ENCODE measurements around the gene NPAS3.

NPAS3 gene

GRCh38 chr14:33126433-33126832, 187.8 kb downstream of the NPAS3 start:
- H3K4me3 ChIP-seq (ENCODE audit: low read depth, low read length): no peak overlapping the region
- no peak for DNase-seq (ENCODE audit: low read depth)

- H3K4me3 ChIP-seq (ENCODE audit: low read depth, low read length): no peak overlapping the region
- DNase-seq (ENCODE audit: low read depth): no peak
These were observed 188.9 kb downstream of the NPAS3 start for GRCh38 chr14:33127531-33127930.

- no peak overlapping the region for H3K4me3 ChIP-seq (ENCODE audit: low read depth, low read length)
- DNase-seq (ENCODE audit: low read depth): no peak
These were observed 193.1 kb downstream of the NPAS3 start for GRCh38 chr14:33131801-33132200.

- no peak overlapping the region for H3K4me3 ChIP-seq (ENCODE audit: low read depth, low read length)
- no peak for DNase-seq (ENCODE audit: low read depth)
These were observed 195.5 kb downstream of the NPAS3 start for GRCh38 chr14:33134162-33134561.

- no peak for DNase-seq (ENCODE audit: low read depth)
- H3K4me3 ChIP-seq (ENCODE audit: low read depth, low read length): no peak overlapping the region
These were observed 196.3 kb downstream of the NPAS3 start for GRCh38 chr14:33134975-33135374.

DNA sequence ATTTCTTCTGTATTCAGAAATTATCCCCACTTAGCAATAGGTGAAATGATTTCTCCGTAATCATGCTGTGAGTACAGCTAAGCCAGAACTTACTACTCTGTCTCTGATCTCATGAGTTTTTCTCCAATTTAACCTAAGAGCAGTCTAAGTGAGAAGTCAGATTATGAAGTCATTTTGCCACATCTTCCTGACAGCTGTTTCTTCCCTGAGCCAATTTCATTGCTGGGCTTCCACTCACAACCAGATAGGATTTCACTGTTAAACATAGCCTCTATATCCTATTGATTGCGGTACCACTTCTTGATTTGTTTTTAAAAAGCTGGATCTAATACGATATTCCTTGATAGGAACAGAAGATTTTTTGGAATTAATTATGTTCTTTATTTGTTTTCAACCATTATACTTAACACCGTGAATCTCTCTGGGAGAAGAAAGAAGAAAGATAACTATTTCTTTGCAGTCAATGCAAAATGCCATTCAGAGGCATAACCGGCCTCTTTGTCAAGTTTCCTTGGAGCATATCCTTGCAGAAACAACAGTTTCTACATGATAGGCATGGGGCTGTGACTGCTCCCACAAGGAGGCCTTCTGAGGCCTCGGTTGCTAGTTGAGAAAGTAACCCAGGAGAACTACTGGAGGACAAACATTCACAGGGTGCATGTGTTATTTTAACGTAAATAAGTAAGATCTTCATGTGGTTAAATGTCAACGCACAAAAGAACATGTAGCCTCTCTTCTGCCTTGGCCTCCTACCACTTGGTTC, 212.2 kb downstream of the NPAS3 start:
- no peak for DNase-seq (ENCODE audit: low read depth)
- H3K4me3 ChIP-seq (ENCODE audit: low read depth, low read length): no peak overlapping the region

GRCh38 chr14:33163109-33163508, 224.4 kb downstream of the NPAS3 start:
- H3K4me3 ChIP-seq (ENCODE audit: low read depth, low read length): no peak overlapping the region
- DNase-seq (ENCODE audit: low read depth): no peak

GRCh38 chr14:33163600-33163999, 224.9 kb downstream of the NPAS3 start:
- H3K4me3 ChIP-seq (ENCODE audit: low read depth, low read length): no peak overlapping the region
- no peak for DNase-seq (ENCODE audit: low read depth)

DNA sequence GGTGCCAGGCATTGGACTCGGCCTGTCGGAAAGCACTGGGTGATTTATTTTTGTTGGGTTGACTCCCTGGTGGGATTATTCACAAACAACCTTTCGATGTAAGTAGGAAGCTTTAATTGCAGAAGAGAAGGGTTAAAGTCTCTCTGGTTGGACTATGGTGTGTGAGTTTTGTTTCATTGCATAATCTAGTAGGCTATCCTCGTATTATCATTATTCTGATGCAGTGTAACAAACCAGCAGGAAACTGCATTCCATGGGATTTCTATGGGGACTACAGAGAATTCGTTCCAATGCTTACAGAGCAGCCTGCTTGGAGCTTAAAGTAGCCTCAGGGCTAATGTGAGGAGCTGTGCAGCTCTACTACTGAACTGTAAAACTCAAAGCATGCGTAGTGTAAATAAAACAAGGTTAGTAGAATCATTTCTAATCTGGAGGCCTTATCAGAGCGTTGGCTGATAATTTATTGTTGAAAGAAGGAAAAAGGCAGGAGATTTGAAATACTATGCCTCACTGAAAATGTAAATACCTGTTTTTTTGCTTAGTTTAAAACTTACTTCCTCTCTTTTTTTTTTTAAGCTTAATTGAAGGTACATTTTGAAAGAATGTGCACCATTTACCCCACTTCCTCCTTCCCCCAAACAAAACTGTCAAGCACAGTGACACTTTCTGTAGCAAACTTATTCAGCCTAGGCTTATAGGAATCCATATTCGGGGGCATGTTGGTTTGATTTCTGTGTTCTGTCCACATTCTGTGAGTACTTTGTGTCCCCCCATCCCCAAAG, 226.7 kb downstream of the NPAS3 start:
- no peak for DNase-seq (ENCODE audit: low read depth)
- no peak overlapping the region for H3K4me3 ChIP-seq (ENCODE audit: low read depth, low read length)

DNA sequence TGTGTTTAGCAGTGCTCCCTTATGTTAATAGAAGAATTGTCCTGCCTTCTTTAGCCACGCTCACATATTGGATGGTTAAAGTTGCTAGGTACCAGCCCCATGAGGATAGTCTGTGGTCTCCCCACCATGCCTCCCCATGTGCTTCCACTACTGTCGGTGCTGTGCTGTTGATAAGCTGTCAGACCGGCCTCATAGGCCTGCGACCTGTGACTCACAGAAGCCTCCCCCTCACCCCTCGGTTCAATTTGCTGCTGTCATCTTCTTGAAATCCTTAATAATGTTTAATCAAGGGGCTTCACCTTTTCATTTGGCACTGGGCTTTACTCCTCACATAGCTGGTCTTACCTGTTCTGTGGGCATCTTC, 227.2 kb downstream of the NPAS3 start:
- no peak overlapping the region for H3K4me3 ChIP-seq (ENCODE audit: low read depth, low read length)
- DNase-seq (ENCODE audit: low read depth): no peak

DNA sequence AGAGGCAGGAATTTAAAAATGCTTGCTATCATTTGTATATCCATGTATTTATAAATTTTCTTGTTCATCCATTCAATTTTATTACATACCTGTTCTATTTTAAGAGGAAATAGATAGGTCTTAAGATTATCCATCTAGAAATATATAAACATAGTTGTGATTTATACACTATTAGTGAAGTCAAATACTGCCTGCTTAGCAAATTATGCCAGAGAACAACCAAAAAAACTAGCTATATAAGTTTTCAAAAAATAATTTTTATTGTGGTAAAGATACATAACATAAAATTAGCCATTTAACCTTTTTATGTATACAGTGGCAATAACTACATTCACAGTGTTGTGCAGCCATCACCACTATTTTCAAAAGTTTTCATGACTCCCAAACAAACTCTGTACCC, 237.3 kb downstream of the NPAS3 start:
- DNase-seq (ENCODE audit: low read depth): no peak
- H3K4me3 ChIP-seq (ENCODE audit: low read depth, low read length): no peak overlapping the region

- DNase-seq (ENCODE audit: low read depth): peak; percentile 3
- H3K4me3 ChIP-seq (ENCODE audit: low read depth, low read length): no peak overlapping the region
These were observed 245.9 kb downstream of the NPAS3 start for GRCh38 chr14:33184587-33184986.

DNA sequence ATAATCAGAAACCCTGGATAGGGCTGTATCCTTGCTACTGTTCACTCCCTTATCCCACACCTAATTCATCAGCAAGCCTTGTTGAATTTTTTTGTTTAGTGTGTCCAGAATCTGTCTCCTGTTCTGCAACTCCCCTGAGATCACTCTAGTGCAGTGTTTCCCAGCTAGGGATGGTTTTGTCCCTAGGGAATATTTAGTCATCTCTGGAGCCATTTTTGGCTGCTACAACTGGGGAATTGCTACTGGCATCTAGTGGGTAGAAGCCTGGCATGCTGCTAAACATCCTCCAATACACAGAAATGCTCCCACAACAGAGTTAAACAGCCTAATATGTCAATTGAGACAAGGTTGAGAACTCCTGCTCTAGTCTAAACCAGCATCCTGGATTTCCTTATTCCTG, 248.0 kb downstream of the NPAS3 start:
- H3K4me3 ChIP-seq (ENCODE audit: low read depth, low read length): no peak overlapping the region
- no peak for DNase-seq (ENCODE audit: low read depth)

DNA sequence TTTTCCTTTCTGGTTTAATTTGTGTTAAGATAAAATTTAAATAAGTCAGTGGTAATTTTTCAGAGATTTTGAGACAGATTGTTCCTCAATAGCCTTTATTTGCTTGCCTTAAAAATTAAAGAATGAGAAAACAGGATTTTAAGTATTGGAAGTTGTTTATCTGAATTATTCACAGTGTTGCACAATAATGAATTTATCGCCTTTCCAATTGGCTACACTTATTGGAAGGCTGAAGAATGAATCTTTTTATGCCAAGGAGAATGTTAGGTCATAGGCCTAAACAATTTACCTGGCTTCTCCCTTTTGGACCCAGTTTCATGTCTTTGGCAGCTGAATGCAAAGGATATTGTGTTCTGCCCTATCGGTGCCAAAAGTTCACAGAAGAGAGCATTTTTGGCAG, 250.2 kb downstream of the NPAS3 start:
- no peak for DNase-seq (ENCODE audit: low read depth)

GRCh38 chr14:33191855-33192254, 253.2 kb downstream of the NPAS3 start:
- H3K4me3 ChIP-seq (ENCODE audit: low read depth, low read length): no peak overlapping the region
- DNase-seq (ENCODE audit: low read depth): no peak

More for the DNA sequence above, 250.2 kb downstream of the NPAS3 start:
- no peak overlapping the region for H3K4me3 ChIP-seq (ENCODE audit: low read depth, low read length)

DNA sequence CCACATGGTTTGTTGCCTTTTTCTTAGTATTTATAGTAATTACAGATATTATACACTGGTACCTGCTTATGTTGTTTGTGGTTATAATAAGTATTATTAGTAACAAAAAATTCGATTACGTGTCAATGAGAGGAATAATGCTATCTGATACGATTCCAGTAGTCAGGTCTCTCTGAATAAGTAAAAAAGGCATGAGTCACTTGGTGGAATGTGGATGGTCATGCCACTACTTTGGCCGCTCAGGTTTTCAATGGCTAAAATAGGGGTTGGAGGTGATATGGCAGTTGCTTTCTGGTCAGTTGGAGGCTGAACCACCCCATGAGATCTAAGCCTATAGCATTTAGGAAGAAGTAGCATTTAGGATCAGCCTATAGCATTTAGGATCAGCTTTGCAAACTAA, 255.9 kb downstream of the NPAS3 start:
- H3K4me3 ChIP-seq (ENCODE audit: low read depth, low read length): no peak overlapping the region
- no peak for DNase-seq (ENCODE audit: low read depth)

GRCh38 chr14:33198684-33199083, 260.0 kb downstream of the NPAS3 start:
- no peak for DNase-seq (ENCODE audit: low read depth)
- H3K4me3 ChIP-seq (ENCODE audit: low read depth, low read length): no peak overlapping the region

DNA sequence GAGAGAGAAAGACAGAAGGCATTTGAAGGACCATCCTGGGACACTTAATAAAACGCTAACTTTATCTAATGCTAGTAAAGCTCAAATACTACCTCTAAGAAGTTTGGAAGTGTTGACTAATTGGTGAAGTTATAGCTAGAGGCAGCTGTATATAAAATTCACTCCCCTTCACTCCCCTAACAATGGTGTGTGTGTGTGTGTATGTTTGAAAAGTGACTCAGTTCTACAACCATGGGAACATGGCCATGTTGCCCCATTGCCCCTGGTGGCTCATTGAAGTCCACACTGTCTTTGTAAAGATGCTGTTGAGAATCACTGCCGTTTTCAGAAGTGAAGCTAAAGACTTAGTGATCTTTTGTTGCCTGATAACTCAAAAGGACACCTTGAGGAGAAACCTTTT, 262.4 kb downstream of the NPAS3 start:
- no peak for DNase-seq (ENCODE audit: low read depth)
- H3K4me3 ChIP-seq (ENCODE audit: low read depth, low read length): no peak overlapping the region

- DNase-seq (ENCODE audit: low read depth): no peak
- H3K4me3 ChIP-seq (ENCODE audit: low read depth, low read length): no peak overlapping the region
These were observed 268.3 kb downstream of the NPAS3 start for GRCh38 chr14:33206981-33207380.

- DNase-seq (ENCODE audit: low read depth): no peak
- no peak overlapping the region for H3K4me3 ChIP-seq (ENCODE audit: low read depth, low read length)
These were observed 268.9 kb downstream of the NPAS3 start for GRCh38 chr14:33207467-33208017.

GRCh38 chr14:33210311-33210710, 271.6 kb downstream of the NPAS3 start:
- DNase-seq (ENCODE audit: low read depth): peak; percentile 1
- no peak overlapping the region for H3K4me3 ChIP-seq (ENCODE audit: low read depth, low read length)

Measured in skeletal muscle cell (primary cell).